T-helper 2 cell treated with Interferon-gamma antibody and Interleukin-4, amounts not matched to agents 100 ng/mL and 5 ng/mL, for 36 hours (primary cell): ENCODE data around the gene GPR62. TPM values are rescaled to one million over a fixed set of nuclear protein-coding genes. Genes with fewer than 3 reads are reported as not detected.
"Not testable (repeated sequence)": the region's sequence is repeated elsewhere in the genome, so short reads cannot be mapped to it uniquely, and the experiment has no call there.

Experiments used
- intact Hi-C: fragments of 100-400 bp; cut with micrococcal nuclease; formaldehyde crosslinking; loops from one replicate; pipeline ENCODE4 v1.15.1; 2023
- total RNA-seq: library from RNA; stranded (reverse); gene quantifications from 2 replicates; pipeline ENCODE4 v1.2.3, GENCODE V29; 2022

Gene GPR62
- total RNA-seq, 1 donor from 2014 or later, result not detected

GRCh38 chr3:51988286-51989146 lies 33.3 kb downstream of the GPR62 start:
- intact Hi-C loops, result no loop called here

- intact Hi-C loops, result not testable (repeated sequence)
Measured at GRCh38 chr3:51990501-51990971, 35.4 kb downstream of the GPR62 start.

DNA sequence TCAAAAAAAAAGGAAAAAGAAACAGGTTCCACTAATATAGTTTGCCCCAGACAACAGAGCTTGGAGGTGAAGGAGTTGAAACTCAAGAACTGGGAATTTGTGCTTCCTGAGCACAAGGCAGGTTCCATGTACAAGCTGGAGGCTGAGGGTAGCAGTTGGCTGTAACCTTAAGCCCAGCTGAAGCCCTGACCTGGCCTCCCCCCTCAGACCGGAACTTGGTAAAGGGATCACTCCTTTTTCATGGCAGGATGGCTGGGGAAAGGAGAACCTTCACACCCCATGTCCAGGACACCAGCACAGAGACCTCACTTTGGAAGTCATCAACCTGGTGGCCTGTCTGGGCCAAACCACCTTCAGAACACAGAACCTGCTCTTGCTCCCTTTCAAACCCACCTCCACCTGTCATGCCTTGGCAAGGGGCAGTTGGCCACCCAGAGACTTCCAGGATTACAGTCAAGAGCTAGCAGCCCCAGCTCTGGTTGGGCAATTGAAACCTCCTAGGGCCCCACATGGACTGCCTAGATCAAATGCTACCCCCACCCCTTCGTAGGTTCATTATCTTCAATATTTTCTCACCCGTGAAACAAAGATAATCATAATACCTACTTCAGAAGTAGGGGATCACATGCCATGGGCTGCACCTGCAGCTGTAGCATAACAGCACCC lies 37.0 kb downstream of the GPR62 start:
- intact Hi-C loops, result no loop called here

DNA sequence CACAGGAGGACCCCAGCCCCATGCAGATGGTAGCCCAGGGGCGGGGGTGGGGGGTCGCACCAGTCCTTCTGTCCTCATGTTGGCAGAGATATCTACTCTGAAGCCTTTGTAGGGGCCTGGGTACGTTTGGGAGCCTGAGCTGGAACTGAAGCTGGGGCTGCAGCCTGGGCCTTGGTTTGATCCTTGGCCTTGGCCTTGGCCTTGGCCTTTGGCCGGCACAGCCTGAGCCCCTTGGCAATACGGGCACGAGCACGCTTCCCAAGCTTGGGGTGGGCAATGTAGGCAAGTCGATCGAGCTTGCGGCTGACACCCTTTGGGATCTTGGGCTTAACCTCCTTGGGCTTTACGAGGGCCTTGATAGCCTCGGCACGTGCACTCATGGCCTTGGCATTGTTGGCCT lies 38.5 kb downstream of the GPR62 start:
- intact Hi-C loops, result not testable (repeated sequence)

GRCh38 chr3:51994530-51994929 lies 39.3 kb downstream of the GPR62 start:
- intact Hi-C loops, result no loop called here

DNA sequence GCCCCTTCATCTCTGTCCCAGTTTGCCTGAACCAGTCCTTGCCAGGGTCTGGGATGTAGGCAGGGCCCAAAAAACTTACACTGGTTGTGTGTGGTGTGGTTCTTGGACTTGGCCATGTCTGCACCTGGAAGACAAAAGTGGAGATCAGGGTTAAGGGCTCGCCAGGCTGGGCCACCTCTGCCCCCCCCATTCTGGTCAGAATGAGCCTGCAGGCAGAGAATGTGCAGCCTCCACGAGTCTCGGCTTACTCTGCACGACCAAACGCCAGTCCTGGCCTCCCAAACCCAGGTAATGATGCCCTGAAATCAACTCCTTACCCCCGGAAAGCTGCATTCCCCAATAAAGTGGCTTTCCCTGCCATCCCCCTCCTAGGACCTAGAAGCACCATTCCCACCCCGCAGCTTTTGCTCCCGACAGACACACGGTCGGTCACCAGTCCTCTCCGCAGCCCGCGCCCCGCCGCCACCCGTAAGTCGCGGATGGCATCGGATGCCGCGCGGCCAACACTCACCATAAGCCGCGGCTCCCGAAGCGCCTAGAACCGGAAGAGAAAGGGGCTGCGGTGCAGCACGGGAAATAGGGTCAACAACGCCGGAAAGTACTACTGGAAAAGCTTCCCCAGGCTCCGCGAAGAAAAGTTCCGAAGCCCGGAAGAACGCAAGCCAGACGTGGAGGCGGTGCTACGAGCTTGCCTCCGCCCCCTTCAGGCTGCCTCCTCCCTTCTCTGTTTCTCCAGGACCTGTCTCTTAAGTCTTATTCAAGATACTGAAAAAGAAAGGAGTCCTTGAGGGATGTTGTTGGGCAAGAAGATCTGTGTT lies 40.4 kb downstream of the GPR62 start, which contains the start of gene RPL29:
RPL29 (minus strand) TSS at position 550 of the 818 bp plus-strand sequence; CDS start at position 116, 434 bp downstream.
- intact Hi-C loops, result loop anchor here (1.0 kb wide), 4 partner anchors 12 to 149 kb away; partner anchors contain the start of genes ACY1 and PARP3

- intact Hi-C loops, result no loop called here
Measured at GRCh38 chr3:51997172-51997571, 42.0 kb downstream of the GPR62 start.

- intact Hi-C loops, result no loop called here
Measured at GRCh38 chr3:51997935-51998596, 42.9 kb downstream of the GPR62 start.

GRCh38 chr3:51998774-51999173 lies 43.6 kb downstream of the GPR62 start:
- intact Hi-C loops, result no loop called here

- intact Hi-C loops, result loop anchor here (10.0 kb wide), 1 partner anchor 345 kb away; no protein-coding TSS in a partner anchor
Measured at GRCh38 chr3:51999846-52000245, 44.7 kb downstream of the GPR62 start.

- intact Hi-C loops, result loop anchor here (1.0 to 10.0 kb wide), 4 partner anchors 52 to 343 kb away; no protein-coding TSS in a partner anchor
Measured at GRCh38 chr3:52001443-52001974, 46.3 kb downstream of the GPR62 start.

DNA sequence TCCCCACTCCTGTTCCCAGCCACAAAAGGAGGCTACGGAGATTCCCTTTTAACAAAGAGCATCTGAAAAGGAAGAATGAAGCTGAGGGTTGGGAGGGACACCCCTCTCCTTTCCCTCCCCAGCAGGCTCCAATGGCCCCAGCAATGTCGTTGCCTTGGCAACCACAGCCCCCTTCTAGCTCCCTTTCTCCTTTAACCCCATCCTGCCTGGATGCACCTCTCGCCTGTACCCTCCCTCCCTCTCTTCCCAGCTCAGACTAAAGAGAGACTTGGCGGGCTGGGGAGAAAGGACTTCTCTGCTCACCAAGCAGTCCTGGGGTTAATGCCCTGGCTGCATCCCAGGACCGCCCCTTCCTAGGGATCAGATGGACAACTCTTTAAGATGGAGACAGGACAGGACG lies 47.6 kb downstream of the GPR62 start:
- intact Hi-C loops, result loop anchor here (10.0 kb wide), 1 partner anchor 342 kb away; no protein-coding TSS in a partner anchor

GRCh38 chr3:52004163-52004787 lies 49.1 kb downstream of the GPR62 start:
- intact Hi-C loops, result loop anchor here (10.0 kb wide), 1 partner anchor 341 kb away; no protein-coding TSS in a partner anchor

DNA sequence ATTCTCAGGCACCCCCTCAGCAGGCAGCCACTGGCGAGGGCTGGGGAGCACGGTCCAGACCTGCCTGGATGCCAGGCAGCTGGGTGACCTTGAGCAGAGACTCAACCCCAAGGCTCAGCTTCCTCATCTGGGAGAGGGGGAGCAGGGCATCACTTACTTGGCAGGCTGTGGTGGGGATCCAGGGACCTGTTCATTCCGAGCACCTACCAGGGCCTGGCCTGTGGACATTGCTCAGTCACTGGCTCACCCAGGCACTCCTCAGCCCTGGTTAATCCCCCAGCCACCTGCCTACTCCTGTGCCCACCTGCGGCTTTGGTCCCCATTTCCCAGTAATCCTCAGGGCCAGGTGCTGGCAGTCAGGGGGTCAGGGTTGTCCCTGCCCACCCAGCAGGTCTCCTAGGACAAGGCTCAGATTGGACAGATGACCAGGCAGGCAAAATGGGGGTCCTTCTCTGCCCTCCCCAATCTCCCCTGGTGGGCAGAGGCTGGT lies 49.8 kb downstream of the GPR62 start:
- intact Hi-C loops, result loop anchor here (10.0 kb wide), 1 partner anchor 340 kb away; no protein-coding TSS in a partner anchor

DNA sequence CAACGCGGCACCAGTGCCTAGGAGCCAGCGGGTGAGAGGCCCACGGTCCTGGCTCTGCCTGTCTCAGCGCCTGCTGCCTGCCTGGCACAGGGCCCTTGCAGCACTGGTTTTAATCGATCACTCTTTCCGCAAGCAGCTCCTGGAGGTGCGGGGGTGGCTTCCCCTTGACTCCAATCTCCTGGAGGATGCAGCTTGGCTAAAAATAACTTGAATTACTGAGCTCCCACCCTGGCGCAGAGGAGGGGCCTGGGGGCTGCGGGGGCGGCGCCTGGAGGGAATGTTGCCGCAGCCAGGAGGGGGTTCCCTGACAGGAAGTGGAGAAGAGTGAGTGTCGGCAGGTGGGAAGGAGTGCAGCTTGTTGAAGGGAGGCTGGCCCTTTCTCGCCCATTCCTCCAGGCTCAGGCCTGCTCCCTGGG lies 50.4 kb downstream of the GPR62 start:
- intact Hi-C loops, result loop anchor here (10.0 kb wide), 1 partner anchor 339 kb away; no protein-coding TSS in a partner anchor

- intact Hi-C loops, result loop anchor here (10.0 kb wide), 1 partner anchor 339 kb away; no protein-coding TSS in a partner anchor
Measured at GRCh38 chr3:52006017-52006819, 51.0 kb downstream of the GPR62 start.

DNA sequence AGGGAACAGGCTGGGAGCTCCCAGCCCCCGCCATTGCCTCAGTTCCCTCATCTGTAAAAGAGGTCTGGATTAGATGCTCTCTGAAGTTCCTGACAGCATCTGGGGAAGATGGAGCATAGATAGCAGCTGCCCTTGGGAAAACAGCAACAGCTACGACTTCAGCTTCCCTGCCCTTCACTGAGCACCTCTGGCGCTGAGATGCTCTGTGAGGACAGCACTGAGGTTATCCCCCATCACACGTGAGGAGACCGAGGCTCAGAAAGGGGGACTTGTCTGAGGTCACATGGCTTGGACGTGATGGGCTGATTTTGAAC lies 51.6 kb downstream of the GPR62 start:
- intact Hi-C loops, result loop anchor here (10.0 kb wide), 1 partner anchor 338 kb away; no protein-coding TSS in a partner anchor
